GM12878 (cell line): ENCODE results near the gene RAPGEF4. TPM values are rescaled to one million over a fixed set of nuclear protein-coding genes. Genes with fewer than 3 reads are reported as not detected.

Source experiments
- ATAC-seq: fragments of 200-7000 bp; cut with Tn5 transposase; 3 replicates; pipeline ENCODE4 v1.9.1; 2020; ENCODE audit warnings: mild to moderate bottlenecking, moderate library complexity
- BruUV-seq: library from RNA; stranded (reverse); fragments of 400-500 nt; replicated peaks from 2 replicates; lab custom pipeline; 2021; lab: Mats Ljungman, UMichigan
- CTCF ChIA-PET: fragments of 300-600 bp; sonication (Branson Sonifier 250); formaldehyde crosslinking; extraction: SDS; loops from one replicate; lab custom pipeline; 2021; ENCODE audit warnings: inconsistent platforms; lab: Yijun Ruan, JAX
- POLR2A ChIA-PET: fragments of 350-600 bp; formaldehyde crosslinking; extraction: SDS; loops from one replicate; lab custom pipeline; 2021; ENCODE audit warnings: inconsistent platforms; lab: Charles Lee
- RAD21 ChIA-PET: fragments of 300-600 bp; sonication (Branson Sonifier 250); formaldehyde crosslinking; loops from one replicate; lab custom pipeline; 2023; ENCODE audit warnings: antibody characterized with exemption; ENCODE audit not compliant: unreplicated experiment; lab: Charles Lee
- SMC1A ChIA-PET: fragments of 300-600 bp; sonication (Branson Sonifier 250); formaldehyde crosslinking; loops from one replicate; lab custom pipeline; 2023; ENCODE audit not compliant: unreplicated experiment, uncharacterized antibody; lab: Charles Lee
- DNase-seq: peaks from one replicate; pipeline ENCODE4 v3.0.0-alpha.2; 2011; ENCODE audit warnings: low read depth, low spot score
- FAIRE-seq: peaks from 3 replicates; lab custom pipeline; 2011; peaks lifted over from hg19 to GRCh38; lab: Jason Lieb, UNC
- H2AFZ ChIP-seq: 2 replicates; pipeline ENCODE4 v1.6.0; 2011; ENCODE audit warnings: low read depth, low read length, control low read depth; ENCODE audit not compliant: control insufficient read depth
- H3K27ac ChIP-seq: 2 replicates; pipeline ENCODE4 v1.5.1; 2011; ENCODE audit warnings: control low read depth; ENCODE audit not compliant: control insufficient read depth, insufficient read depth
- H3K27me3 ChIP-seq, 2 experiments: replicated peaks in 1 of 2; 2 replicates each; pipeline versions ENCODE4 v1.6.0 to v1.6.1; 2011; ENCODE audit warnings: low read length in 1 of 2; ENCODE audit not compliant: control insufficient read depth in 2 of 2, insufficient read depth in 2 of 2
- H3K36me3 ChIP-seq, 2 experiments: 2 replicates each; pipeline ENCODE4 v1.5.1; 2011; ENCODE audit warnings: low read length in 1 of 2; ENCODE audit not compliant: control insufficient read depth in 2 of 2, insufficient read depth in 2 of 2
- H3K4me1 ChIP-seq: 2 replicates; pipeline ENCODE4 v1.6.1; 2011; ENCODE audit warnings: mild to moderate bottlenecking, low read length, moderate library complexity, mixed read lengths; ENCODE audit not compliant: control insufficient read depth, insufficient read depth
- H3K4me2 ChIP-seq: 2 replicates; pipeline ENCODE4 v1.6.0; 2011; ENCODE audit warnings: control low read depth; ENCODE audit not compliant: control insufficient read depth, insufficient read depth
- H3K4me3 ChIP-seq: fragments of 200-600 bp; sonication (generic); 2 replicates; pipeline ENCODE4 v1.5.1; 2016
- H3K79me2 ChIP-seq: 2 replicates; pipeline ENCODE4 v1.6.0; 2011; ENCODE audit warnings: low read length; ENCODE audit not compliant: control insufficient read depth, insufficient read depth
- H3K9ac ChIP-seq: 2 replicates; pipeline ENCODE4 v1.8.0; 2011; ENCODE audit warnings: low read length, control low read depth, mixed read lengths; ENCODE audit not compliant: control insufficient read depth, insufficient read depth
- H3K9me3 ChIP-seq: replicated peaks from 3 replicates; pipeline ENCODE4 v1.5.1; 2011; ENCODE audit warnings: mild to moderate bottlenecking, low read length; ENCODE audit not compliant: control insufficient read depth, insufficient read depth
- H4K20me1 ChIP-seq: 2 replicates; pipeline ENCODE4 v1.6.0; 2011; ENCODE audit not compliant: control insufficient read depth, insufficient read depth
- ATF3 ChIP-seq: IDR thresholded peaks from 2 replicates; pipeline ENCODE4 v1.6.1; 2011; ENCODE audit warnings: low read depth, mild to moderate bottlenecking, low read length, moderate library complexity, borderline replicate concordance; ENCODE audit errors: extremely low read depth
- BCLAF1 ChIP-seq: fragments of 450-650 bp; IDR thresholded peaks from 2 replicates; pipeline ENCODE4 v1.6.1; 2017; ENCODE audit warnings: antibody characterized with exemption, mild to moderate bottlenecking, moderate library complexity
- BHLHE40 ChIP-seq, 2 experiments: fragments of 450-650 bp in 1 of 2; IDR thresholded peaks; 2 replicates each; pipeline ENCODE4 v1.6.1; 2011 to 2017; ENCODE audit warnings: low read depth in 2 of 2, borderline replicate concordance in 1 of 2, improper control_type of control experiment in 1 of 2, low read length in 1 of 2, mild to moderate bottlenecking in 1 of 2
- HDAC2 ChIP-seq: fragments of 200-600 bp; sonication (generic); IDR thresholded peaks from 2 replicates; pipeline ENCODE4 v1.6.1; 2017
- KLF5 ChIP-seq: fragments of 450-650 bp; IDR thresholded peaks from 2 replicates; pipeline ENCODE4 v1.6.1; 2014; ENCODE audit warnings: mild to moderate bottlenecking; ENCODE audit not compliant: partially characterized antibody
- NFYB ChIP-seq: IDR thresholded peaks from 2 replicates; pipeline ENCODE4 v1.6.1; 2011; ENCODE audit warnings: low read depth, mild to moderate bottlenecking, low read length, improper control_type of control experiment, moderate library complexity; ENCODE audit not compliant: insufficient read depth
- NR2F1 ChIP-seq: fragments of 450-650 bp; conservative IDR thresholded peaks from 2 replicates; pipeline ENCODE4 v1.6.1; 2017; ENCODE audit warnings: mild to moderate bottlenecking
- PAX5 ChIP-seq: IDR thresholded peaks from 2 replicates; pipeline ENCODE4 v1.6.1; 2011; ENCODE audit warnings: low read depth, low read length, borderline replicate concordance
- POU2F2 ChIP-seq: IDR thresholded peaks from 3 replicates; pipeline ENCODE4 v1.6.1; 2011; ENCODE audit warnings: low read depth, mild to moderate bottlenecking, low read length, borderline replicate concordance
- RBBP5 ChIP-seq: fragments of 200-600 bp; sonication (generic); conservative IDR thresholded peaks from 2 replicates; pipeline ENCODE4 v1.6.1; 2016
- RUNX3 ChIP-seq: IDR thresholded peaks from 2 replicates; pipeline ENCODE4 v1.6.1; 2012; ENCODE audit warnings: low read length, inconsistent platforms
- TAF1 ChIP-seq: IDR thresholded peaks from 2 replicates; pipeline ENCODE4 v1.6.1; 2011; ENCODE audit warnings: mild to moderate bottlenecking, low read depth, low read length, borderline replicate concordance
- TBL1XR1 ChIP-seq: IDR thresholded peaks from 2 replicates; pipeline ENCODE4 v1.6.1; 2012; ENCODE audit warnings: low read depth, low read length, improper control_type of control experiment
- TCF7 ChIP-seq: IDR thresholded peaks from 2 replicates; pipeline ENCODE4 v1.6.1; 2014; ENCODE audit warnings: antibody characterized with exemption, borderline replicate concordance
- ZBTB4 ChIP-seq: fragments of 450-650 bp; formaldehyde crosslinking; IDR thresholded peaks from 2 replicates; pipeline ENCODE4 v1.4.0; 2022; ENCODE audit warnings: mild to moderate bottlenecking, moderate library complexity
- ZNF217 ChIP-seq: fragments of 450-650 bp; IDR thresholded peaks from 2 replicates; pipeline ENCODE4 v1.6.1; 2017; ENCODE audit warnings: antibody characterized with exemption, mild to moderate bottlenecking
- ZSCAN29 ChIP-seq: fragments of 450-650 bp; IDR thresholded peaks from 2 replicates; pipeline ENCODE4 v1.6.1; 2017; ENCODE audit warnings: mild to moderate bottlenecking, moderate library complexity
- WGBS: methylation state at CpG from one replicate; pipeline ENCODE4 v1.1.6; 2016; ENCODE audit warnings: low lambda C conversion rate; ENCODE audit not compliant: insufficient replicate concordance, insufficient coverage; ENCODE audit errors: missing lambda C conversion rate; 5-methylcytosine and 5-hydroxymethylcytosine counted together
- in situ Hi-C: fragments of 300-500 bp; cut with MboI; formaldehyde crosslinking; loops from 9 replicates; pipeline ENCODE4 v1.14.3; 2018; ENCODE audit warnings: mixed read lengths
- intact Hi-C: fragments of 100-400 bp; cut with micrococcal nuclease; formaldehyde crosslinking; loops from one replicate; pipeline ENCODE4 v1.14.2; 2022; ENCODE audit not compliant: unreplicated experiment
- polyA plus RNA-seq, 11 experiments: library from polyadenylated mRNA; depleted of rRNA in 4 of 11; unstranded in 6 of 11; stranded (reverse) in 5 of 11; fragments of >200 nt; fragmentation: Nextera tagmentation in 4 of 11; fragmentation: Illumina TruSeq in 1 of 11; extraction: Ambion mirVana in 4 of 11; extraction: Trizol in 1 of 11; gene quantifications; 1 replicate in 1 of 11; 2 replicates in 10 of 11; pipeline versions ENCODE4 v1.2.1 to v1.2.3, GENCODE V29; 2011 to 2016; ENCODE audit warnings: inconsistent platforms in 2 of 11, missing spikeins in 2 of 11, low read depth in 1 of 11
- total RNA-seq, 4 experiments: library from RNA; depleted of rRNA in 3 of 4; stranded (reverse); fragments of >200 nt in 3 of 4; fragmentation: Illumina TruSeq in 1 of 4; extraction: Trizol in 1 of 4; gene quantifications; 2 replicates each; pipeline versions ENCODE4 v1.2.1 to v1.2.3, GENCODE V29; 2013 to 2021
- TF ChIP-seq, protein P1 (sequence below): IDR thresholded peaks from 2 replicates; pipeline ENCODE4 v1.6.1; 2011; ENCODE audit warnings: mild to moderate bottlenecking, low read depth, low read length, moderate library complexity; ENCODE audit not compliant: insufficient replicate concordance

The RAPGEF4 gene
- total and polyA plus RNA-seq, 10 of the 15 experiments (the other 5 are each of a cell fraction or from before 2014, with no cell fraction given), result 0.18 TPM; not detected in 8

- ChIA-PET RAD21 (no interaction called here), POLR2A (no interaction called here), SMC1A (no interaction called here), CTCF (no interaction called here)
- Histone ChIP-seq H3K79me2 (no peaks in the 10 kb centered on the region), H3K9me3 (no peaks in the 10 kb centered on the region), H3K9ac (no peak overlapping the region), H3K4me1 (no peaks in the 10 kb centered on the region), H3K36me3 (no peaks in the 10 kb centered on the region), H2AFZ (no peak overlapping the region), H3K27me3 (no peaks in the 10 kb centered on the region; a peak in 1 of 4 replicates), H3K27ac (no peak overlapping the region), H3K4me3 (no peak overlapping the region), H3K4me2 (no peak overlapping the region), H4K20me1 (no peaks in the 10 kb centered on the region)
- TF ChIP-seq TCF7, result no peak
- no peak for TF ChIP-seq ZBTB4
- no peak for TF ChIP-seq KLF5
- no peak for TF ChIP-seq ATF3
- no peak for TF ChIP-seq RUNX3
- no peak for TF ChIP-seq TAF1
- TF ChIP-seq TBL1XR1, result no peak
- no peak for TF ChIP-seq BHLHE40 (IDR thresholded peaks at IDR 0.05; ENCODE audit: borderline replicate concordance in 1 of 2, low read depth in 2 of 2, low read length in 1 of 2)
- TF ChIP-seq NR2F1, result no peak
- TF ChIP-seq ZNF217, result no peak
- TF ChIP-seq PAX5, result no peak
- TF ChIP-seq HDAC2, result no peak
- TF ChIP-seq BCLAF1, result no peak
- TF ChIP-seq NFYB, result no peak
- no peak for TF ChIP-seq POU2F2
- TF ChIP-seq RBBP5, result no peak
- TF ChIP-seq ZSCAN29, result no peak
- TF ChIP-seq, protein P1, sequence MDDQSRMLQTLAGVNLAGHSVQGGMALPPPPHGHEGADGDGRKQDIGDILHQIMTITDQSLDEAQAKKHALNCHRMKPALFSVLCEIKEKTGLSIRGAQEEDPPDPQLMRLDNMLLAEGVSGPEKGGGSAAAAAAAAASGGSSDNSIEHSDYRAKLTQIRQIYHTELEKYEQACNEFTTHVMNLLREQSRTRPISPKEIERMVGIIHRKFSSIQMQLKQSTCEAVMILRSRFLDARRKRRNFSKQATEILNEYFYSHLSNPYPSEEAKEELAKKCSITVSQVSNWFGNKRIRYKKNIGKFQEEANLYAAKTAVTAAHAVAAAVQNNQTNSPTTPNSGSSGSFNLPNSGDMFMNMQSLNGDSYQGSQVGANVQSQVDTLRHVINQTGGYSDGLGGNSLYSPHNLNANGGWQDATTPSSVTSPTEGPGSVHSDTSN, result no peak
- 27% methylated on average over 1 of the region's 1 CpG for WGBS
- no TSS peak for BruUV-seq
- no peak for FAIRE-seq
- ATAC-seq, result no peak
- DNase-seq, result no peak
- in situ Hi-C loops (no loop called here), intact Hi-C loops (no loop called here)
These were observed 148.7 kb downstream of the RAPGEF4 start for GRCh38 chr2:172884336-172884735.
